Activated T-helper 17 cell treated with anti-CD3 and anti-CD28 coated beads, Interleukin-2, amount 50 U/mL, for 72 hours (primary cell): ENCODE data around the gene RPS14. TPM values are rescaled to one million over a fixed set of nuclear protein-coding genes. Genes with fewer than 3 reads are reported as not detected.
"Not testable (repeated sequence)": the region's sequence is repeated elsewhere in the genome, so short reads cannot be mapped to it uniquely, and the experiment has no call there.

Source experiments
- ATAC-seq: fragments of 150-1000 bp; cut with Tn5 transposase; replicated peaks from 2 replicates; pipeline ENCODE4 v1.10.0; 2021; ENCODE audit warnings: mild to moderate bottlenecking, moderate library complexity
- H3K27ac Mint-ChIP-seq: one replicate; pipeline ENCODE4 v1.8.0; 2022; ENCODE audit warnings: mixed read lengths
- H3K27me3 Mint-ChIP-seq: one replicate; pipeline ENCODE4 v1.8.0; 2022; ENCODE audit warnings: mixed read lengths
- H3K36me3 Mint-ChIP-seq: one replicate; pipeline ENCODE4 v1.8.0; 2022; ENCODE audit warnings: low read depth, mild to moderate bottlenecking, mixed read lengths
- H3K4me1 Mint-ChIP-seq: one replicate; pipeline ENCODE4 v1.8.0; 2022; ENCODE audit warnings: mixed read lengths
- H3K4me3 Mint-ChIP-seq: one replicate; pipeline ENCODE4 v1.8.0; 2022; ENCODE audit warnings: mild to moderate bottlenecking, mixed read lengths
- H3K9me3 Mint-ChIP-seq: one replicate; pipeline ENCODE4 v1.8.0; 2022; ENCODE audit warnings: mixed read lengths
- total RNA-seq, 2 donors: library from RNA; stranded (reverse); gene quantifications; one replicate each; pipeline ENCODE4 v1.2.3, GENCODE V29; 2022

Gene RPS14
- total RNA-seq, 2 donors from 2014 or later = 2,772 to 2,939 TPM

- no peaks in the 10 kb centered on the region for H3K36me3 Mint-ChIP-seq
- no peak overlapping the region for H3K27ac Mint-ChIP-seq
- H3K4me1 Mint-ChIP-seq = no peaks in the 10 kb centered on the region
- H3K4me3 Mint-ChIP-seq = peak overlapping the region; percentile 50
- no peaks in the 10 kb centered on the region for H3K9me3 Mint-ChIP-seq
- peaks cover 11% of the 10 kb centered on the region for H3K27me3 Mint-ChIP-seq
- no peak for ATAC-seq
These were observed 37.9 kb upstream of the RPS14 start for GRCh38 chr5:150487199-150488061.

GRCh38 chr5:150486402-150487198 lies 37.1 kb upstream of the RPS14 start:
- Mint-ChIP-seq H3K4me1 (no peaks in the 10 kb centered on the region), H3K27me3 (peaks cover 11% of the 10 kb centered on the region), H3K9me3 (no peaks in the 10 kb centered on the region), H3K27ac (no peak overlapping the region), H3K36me3 (no peaks in the 10 kb centered on the region), H3K4me3 (peak overlapping the region; percentile 50)
- ATAC-seq = peak; percentile 47

- Mint-ChIP-seq H3K27me3 (peaks cover 11% of the 10 kb centered on the region), H3K27ac (no peak overlapping the region)
- ATAC-seq = peak; percentile 40
These were observed 36.3 kb upstream of the RPS14 start for GRCh38 chr5:150485693-150486401.

GRCh38 chr5:150484964-150485692 lies 35.6 kb upstream of the RPS14 start:
- no peaks in the 10 kb centered on the region for H3K36me3 Mint-ChIP-seq
- ATAC-seq = no peak

More at GRCh38 chr5:150485693-150486401, 36.3 kb upstream of the RPS14 start:
- H3K36me3 Mint-ChIP-seq = no peaks in the 10 kb centered on the region
- no peak overlapping the region for H3K4me3 Mint-ChIP-seq
- H3K4me1 Mint-ChIP-seq = no peaks in the 10 kb centered on the region
- H3K9me3 Mint-ChIP-seq = no peaks in the 10 kb centered on the region

GRCh38 chr5:150481972-150482406 lies 32.5 kb upstream of the RPS14 start:
- no peaks in the 10 kb centered on the region for H3K9me3 Mint-ChIP-seq
- no peak overlapping the region for H3K27ac Mint-ChIP-seq
- H3K36me3 Mint-ChIP-seq = no peaks in the 10 kb centered on the region

More at GRCh38 chr5:150484964-150485692, 35.6 kb upstream of the RPS14 start:
- Mint-ChIP-seq H3K27me3 (peaks cover 11% of the 10 kb centered on the region), H3K27ac (peak overlapping the region; percentile 29), H3K4me1 (no peaks in the 10 kb centered on the region), H3K4me3 (peak overlapping the region; percentile 69), H3K9me3 (no peaks in the 10 kb centered on the region)

GRCh38 chr5:150481708-150481965 lies 32.1 kb upstream of the RPS14 start:
- H3K27ac Mint-ChIP-seq = no peak overlapping the region
- ATAC-seq = no peak
- H3K4me1 Mint-ChIP-seq = no peaks in the 10 kb centered on the region
- peaks cover 6% of the 10 kb centered on the region for H3K27me3 Mint-ChIP-seq
- H3K36me3 Mint-ChIP-seq = no peaks in the 10 kb centered on the region
- no peaks in the 10 kb centered on the region for H3K9me3 Mint-ChIP-seq
- no peak overlapping the region for H3K4me3 Mint-ChIP-seq

More at GRCh38 chr5:150481972-150482406, 32.5 kb upstream of the RPS14 start:
- no peak for ATAC-seq
- Mint-ChIP-seq H3K27me3 (peaks cover 5% of the 10 kb centered on the region), H3K4me3 (no peak overlapping the region), H3K4me1 (no peaks in the 10 kb centered on the region)

GRCh38 chr5:150479416-150479815 lies 29.9 kb upstream of the RPS14 start:
- H3K36me3 Mint-ChIP-seq = no peaks in the 10 kb centered on the region
- no peak overlapping the region for H3K4me3 Mint-ChIP-seq
- no peak overlapping the region for H3K27ac Mint-ChIP-seq
- no peak for ATAC-seq
- H3K27me3 Mint-ChIP-seq = peaks cover 4% of the 10 kb centered on the region
- H3K4me1 Mint-ChIP-seq = no peaks in the 10 kb centered on the region
- no peaks in the 10 kb centered on the region for H3K9me3 Mint-ChIP-seq

GRCh38 chr5:150476568-150476967 lies 27.0 kb upstream of the RPS14 start:
- H3K4me1 Mint-ChIP-seq, H3K36me3 Mint-ChIP-seq, H3K9me3 Mint-ChIP-seq, H3K4me3 Mint-ChIP-seq, ATAC-seq, H3K27me3 Mint-ChIP-seq, H3K27ac Mint-ChIP-seq: not testable (repeated sequence)

GRCh38 chr5:150473673-150474358 lies 24.3 kb upstream of the RPS14 start:
- Mint-ChIP-seq H3K4me3 (no peak overlapping the region), H3K4me1 (no peaks in the 10 kb centered on the region), H3K27me3 (peaks cover 4% of the 10 kb centered on the region), H3K36me3 (no peaks in the 10 kb centered on the region), H3K9me3 (no peaks in the 10 kb centered on the region), H3K27ac (no peak overlapping the region)
- ATAC-seq = no peak

- Mint-ChIP-seq H3K4me1 (no peaks in the 10 kb centered on the region), H3K36me3 (no peaks in the 10 kb centered on the region)
These were observed 20.4 kb upstream of the RPS14 start for GRCh38 chr5:150469718-150470469.

GRCh38 chr5:150468206-150468605 lies 18.7 kb upstream of the RPS14 start:
- no peaks in the 10 kb centered on the region for H3K4me1 Mint-ChIP-seq
- no peaks in the 10 kb centered on the region for H3K27me3 Mint-ChIP-seq
- no peak for ATAC-seq
- no peak overlapping the region for H3K4me3 Mint-ChIP-seq
- H3K36me3 Mint-ChIP-seq = no peaks in the 10 kb centered on the region
- H3K9me3 Mint-ChIP-seq = no peaks in the 10 kb centered on the region
- no peak overlapping the region for H3K27ac Mint-ChIP-seq

More at GRCh38 chr5:150469718-150470469, 20.4 kb upstream of the RPS14 start:
- ATAC-seq = no peak
- no peaks in the 10 kb centered on the region for H3K9me3 Mint-ChIP-seq
- H3K27me3 Mint-ChIP-seq = no peaks in the 10 kb centered on the region
- H3K27ac Mint-ChIP-seq = no peak overlapping the region
- H3K4me3 Mint-ChIP-seq = no peak overlapping the region

- H3K4me3 Mint-ChIP-seq = no peak overlapping the region
- H3K4me1 Mint-ChIP-seq = no peaks in the 10 kb centered on the region
- no peaks in the 10 kb centered on the region for H3K27me3 Mint-ChIP-seq
- no peak for ATAC-seq
- no peaks in the 10 kb centered on the region for H3K9me3 Mint-ChIP-seq
- H3K36me3 Mint-ChIP-seq = no peaks in the 10 kb centered on the region
- no peak overlapping the region for H3K27ac Mint-ChIP-seq
These were observed 16.4 kb upstream of the RPS14 start for GRCh38 chr5:150465927-150466326.

- Mint-ChIP-seq H3K4me3 (no peak overlapping the region), H3K27me3 (no peaks in the 10 kb centered on the region), H3K4me1 (no peaks in the 10 kb centered on the region), H3K9me3 (no peaks in the 10 kb centered on the region), H3K27ac (no peak overlapping the region), H3K36me3 (no peaks in the 10 kb centered on the region)
- ATAC-seq = no peak
These were observed 15.0 kb upstream of the RPS14 start for GRCh38 chr5:150464554-150465012.
